ENCODE measurements around the gene RNASE7.

The RNASE7 gene

GRCh38 chr14:21081521-21082142 lies 39.5 kb downstream of the RNASE7 start:
- no peaks in the 10 kb centered on the region for H3F3A ChIP-seq (ENCODE audit: control insufficient read depth, insufficient read depth)

GRCh38 chr14:21083565-21084325 lies 41.6 kb downstream of the RNASE7 start:
- H3F3A ChIP-seq (ENCODE audit: control insufficient read depth, insufficient read depth), result no peaks in the 10 kb centered on the region
- no peak overlapping the region for H3K4me2 ChIP-seq (ENCODE audit: low read length)
- TF ChIP-seq CTCF (IDR thresholded peaks at IDR 0.05; ENCODE audit: low read depth, low read length, poor library complexity, severe bottlenecking), result no peak
- TF ChIP-seq EZH2phosphoT487 (IDR thresholded peaks at IDR 0.05; ENCODE audit: borderline replicate concordance, low read length), result no peak
- H4K20me1 ChIP-seq (ENCODE audit: control insufficient read depth, insufficient read depth, low read depth, low read length), result peaks cover 2% of the 10 kb centered on the region; the same call in 1 of the 2 replicates
- no peak overlapping the region for H3K4me3 ChIP-seq (ENCODE audit: low read length)
- no peaks in the 10 kb centered on the region for H3K9me3 ChIP-seq (ENCODE audit: control insufficient read depth, insufficient read depth, low read length)
- H3K4me1 ChIP-seq (ENCODE audit: control insufficient read depth, low read length), result peaks cover 6% of the 10 kb centered on the region
- H3K27me3 ChIP-seq (ENCODE audit: control insufficient read depth, low read length), result peaks cover 3% of the 10 kb centered on the region
- no peaks in the 10 kb centered on the region for H3K79me2 ChIP-seq (ENCODE audit: control insufficient read depth, low read length)
- no peaks in the 10 kb centered on the region for H3K9me2 ChIP-seq (replicated peaks; ENCODE audit: control insufficient read depth, low read length)
- H3K27ac ChIP-seq (ENCODE audit: low read depth, low read length), result no peak overlapping the region
- no peaks in the 10 kb centered on the region for H3K36me3 ChIP-seq (ENCODE audit: control insufficient read depth, low read length)

More at GRCh38 chr14:21081521-21082142, 39.5 kb downstream of the RNASE7 start:
- Histone ChIP-seq H4K20me1 (ENCODE audit: control insufficient read depth, insufficient read depth, low read depth, low read length) (no peaks in the 10 kb centered on the region), H3K4me3 (ENCODE audit: low read length) (no peak overlapping the region), H3K4me1 (ENCODE audit: control insufficient read depth, low read length) (no peaks in the 10 kb centered on the region), H3K36me3 (ENCODE audit: control insufficient read depth, low read length) (no peaks in the 10 kb centered on the region), H3K9me3 (ENCODE audit: control insufficient read depth, insufficient read depth, low read length) (no peaks in the 10 kb centered on the region), H3K27me3 (ENCODE audit: control insufficient read depth, low read length) (peaks cover 3% of the 10 kb centered on the region), H3K79me2 (ENCODE audit: control insufficient read depth, low read length) (no peaks in the 10 kb centered on the region), H3K9me2 (replicated peaks; ENCODE audit: control insufficient read depth, low read length) (no peaks in the 10 kb centered on the region), H3K27ac (ENCODE audit: low read depth, low read length) (no peak overlapping the region), H3K4me2 (ENCODE audit: low read length) (no peak overlapping the region)
- TF ChIP-seq CTCF (IDR thresholded peaks at IDR 0.05; ENCODE audit: low read depth, low read length, poor library complexity, severe bottlenecking) (no peak), EZH2phosphoT487 (IDR thresholded peaks at IDR 0.05; ENCODE audit: borderline replicate concordance, low read length) (no peak)

GRCh38 chr14:21084396-21084795 lies 42.2 kb downstream of the RNASE7 start:
- Histone ChIP-seq H3K79me2 (ENCODE audit: control insufficient read depth, low read length) (no peaks in the 10 kb centered on the region), H3K4me3 (ENCODE audit: low read length) (no peak overlapping the region), H3K4me2 (ENCODE audit: low read length) (no peak overlapping the region), H3K9me2 (replicated peaks; ENCODE audit: control insufficient read depth, low read length) (no peaks in the 10 kb centered on the region), H3K27ac (ENCODE audit: low read depth, low read length) (no peak overlapping the region), H3F3A (ENCODE audit: control insufficient read depth, insufficient read depth) (no peaks in the 10 kb centered on the region), H4K20me1 (ENCODE audit: control insufficient read depth, insufficient read depth, low read depth, low read length) (peaks cover 2% of the 10 kb centered on the region; the same call in 1 of the 2 replicates), H3K9me3 (ENCODE audit: control insufficient read depth, insufficient read depth, low read length) (no peaks in the 10 kb centered on the region), H3K4me1 (ENCODE audit: control insufficient read depth, low read length) (peaks cover 6% of the 10 kb centered on the region), H3K27me3 (ENCODE audit: control insufficient read depth, low read length) (peaks cover 3% of the 10 kb centered on the region; the same call in 1 of the 2 replicates), H3K36me3 (ENCODE audit: control insufficient read depth, low read length) (no peaks in the 10 kb centered on the region)
- TF ChIP-seq EZH2phosphoT487 (IDR thresholded peaks at IDR 0.05; ENCODE audit: borderline replicate concordance, low read length) (no peak), CTCF (IDR thresholded peaks at IDR 0.05; ENCODE audit: low read depth, low read length, poor library complexity, severe bottlenecking) (no peak)

Data from DOHH2 (cell line).